ENCODE data around the gene ENO3.

ENO3 gene

DNA sequence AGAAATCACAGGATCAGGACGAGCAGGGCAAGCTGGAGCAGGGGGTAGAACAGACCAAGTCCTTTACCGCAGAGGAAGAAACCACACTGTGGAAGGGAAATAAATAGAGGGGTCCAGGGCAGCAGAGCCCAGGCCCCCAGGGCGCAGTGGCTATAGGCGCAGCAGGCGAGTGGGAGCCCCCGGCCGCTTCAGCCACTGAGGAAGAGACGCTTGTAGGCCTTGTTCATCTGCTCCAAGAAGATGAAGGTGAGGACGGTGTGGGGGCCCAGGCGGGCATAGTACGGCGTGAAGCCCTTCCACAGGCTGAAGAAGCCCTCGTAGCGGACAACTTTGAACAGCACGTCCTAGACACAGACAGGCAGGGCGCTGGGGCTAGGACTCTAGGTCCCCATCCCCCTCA lies 13.4 kb upstream of the ENO3 start:
- DNase-seq (ENCODE audit: low spot score), result no peak

DNA sequence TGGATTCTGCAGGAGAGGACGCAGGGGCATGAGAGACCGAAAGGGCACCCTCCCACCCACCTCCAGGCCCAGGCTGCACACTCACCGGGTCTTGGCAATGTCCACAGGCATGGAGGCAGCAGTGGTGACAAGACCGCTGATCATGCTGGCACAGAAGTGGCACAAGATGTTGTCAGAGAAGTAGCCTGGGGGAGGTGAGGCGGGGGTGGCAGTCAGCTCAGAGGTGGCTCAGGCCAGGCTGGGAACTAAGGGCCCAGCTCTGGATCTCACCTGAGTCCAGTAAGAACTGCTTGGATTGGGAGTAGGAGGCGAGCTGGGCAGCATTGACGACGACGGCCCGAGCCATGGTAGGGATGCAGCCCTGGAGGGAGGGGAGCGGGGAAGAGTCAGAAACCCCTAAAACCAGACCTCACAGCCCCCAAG lies 12.8 kb upstream of the ENO3 start:
- DNase-seq (ENCODE audit: low spot score), result no peak

DNA sequence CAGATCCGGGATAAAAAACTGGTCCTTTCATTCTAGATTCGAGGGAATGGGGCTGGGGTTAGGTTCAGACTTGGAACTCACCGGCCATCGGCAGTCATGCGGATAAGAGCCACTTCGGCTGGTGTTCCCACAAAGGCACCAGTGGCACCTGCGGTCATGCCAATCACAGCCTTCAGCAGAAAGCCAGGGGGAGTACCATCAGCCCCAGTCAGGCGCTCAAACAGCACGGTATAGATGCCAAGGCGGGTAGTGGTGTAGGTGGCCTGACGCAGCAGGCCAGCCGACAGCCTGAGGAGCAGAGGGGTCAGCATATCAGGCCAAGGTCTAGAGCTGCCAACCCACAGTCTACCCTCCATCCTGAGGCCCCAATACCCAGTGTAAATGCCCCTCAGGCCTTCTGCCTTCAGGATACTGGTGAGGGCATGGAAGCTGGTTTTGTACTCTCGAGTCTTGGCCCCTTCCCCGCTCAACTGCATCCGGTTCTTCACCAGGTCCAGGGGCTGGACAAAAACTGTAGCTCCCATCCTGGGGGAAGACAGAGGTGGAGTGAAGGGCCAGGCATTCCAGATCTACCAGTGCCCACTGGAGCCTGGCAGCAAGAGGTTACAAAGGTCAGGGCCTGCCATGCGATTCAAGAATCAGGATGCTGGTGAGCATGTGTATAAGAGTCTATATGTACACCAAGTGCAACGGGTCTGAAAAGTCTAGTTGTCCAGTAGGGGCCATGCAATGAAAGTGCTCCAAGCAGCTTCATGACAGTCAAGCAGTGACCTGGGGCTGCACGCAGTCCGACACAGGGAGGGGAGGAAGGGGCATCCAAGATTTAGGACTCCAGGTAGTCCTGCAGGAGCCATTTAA lies 12.0 kb upstream of the ENO3 start:
- DNase-seq (ENCODE audit: low spot score), result no peak

DNA sequence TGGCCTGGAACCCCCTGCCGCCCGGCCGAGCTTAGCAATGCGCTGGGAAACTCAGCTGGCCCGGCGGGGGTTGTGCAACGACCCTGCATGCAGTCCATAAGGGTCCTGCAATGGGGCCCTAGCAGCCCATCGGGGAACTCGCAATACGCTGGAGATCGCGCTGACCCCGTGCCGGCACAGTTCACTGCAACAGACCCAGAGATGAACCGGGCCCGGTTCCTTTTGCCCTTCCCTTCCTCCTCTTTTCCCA lies 11.4 kb upstream of the ENO3 start:
- DNase-seq (ENCODE audit: low spot score), result no peak

DNA sequence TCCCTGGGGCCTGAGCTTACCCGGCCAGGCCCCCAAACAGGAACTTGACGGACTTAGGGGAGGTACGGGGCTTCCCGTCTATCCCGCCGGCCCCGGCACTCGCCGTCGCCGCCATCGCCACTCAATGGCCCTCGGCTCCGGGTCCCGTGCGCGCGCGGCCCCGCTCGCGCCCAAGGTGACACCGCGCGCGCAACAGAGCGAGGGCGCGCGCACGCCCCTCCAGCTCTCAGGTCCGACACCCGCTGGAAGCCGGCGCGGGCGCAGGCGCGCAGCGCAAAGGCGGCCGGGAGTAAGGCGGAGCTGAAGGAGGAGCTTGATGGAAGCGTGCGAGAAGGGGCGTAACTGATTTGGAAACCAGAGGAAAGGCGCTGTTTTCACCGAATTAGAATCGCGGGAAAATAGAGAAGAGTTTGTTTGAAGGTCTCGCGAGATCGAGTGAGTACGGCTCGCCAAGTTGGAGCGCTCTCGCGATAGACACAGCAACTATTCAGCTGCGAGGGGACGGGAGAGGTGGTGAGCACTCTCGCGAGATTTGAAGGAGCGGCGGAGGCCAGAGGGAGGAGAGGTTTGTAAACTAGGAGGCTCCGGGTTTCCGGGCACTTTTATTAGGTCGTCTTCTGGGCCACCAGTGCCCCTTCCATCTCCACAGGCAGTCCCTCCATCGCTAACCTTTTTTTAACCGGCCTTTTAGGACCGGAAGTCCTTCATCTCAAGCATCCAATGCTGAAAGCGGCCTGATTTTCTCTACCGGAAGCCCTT lies 10.9 kb upstream of the ENO3 start, which contains the start of the genes RNF167 and SLC25A11:
TSS of gene RNF167 (plus strand) at position 473 of the 759 bp plus-strand sequence. CDS start 642 bp downstream, outside the sequence.
TSS of gene SLC25A11 (minus strand) at position 251 of the 759 bp plus-strand sequence. CDS start at position 115, 136 bp downstream.
- peak; percentile 97 for DNase-seq (ENCODE audit: low spot score)

DNA sequence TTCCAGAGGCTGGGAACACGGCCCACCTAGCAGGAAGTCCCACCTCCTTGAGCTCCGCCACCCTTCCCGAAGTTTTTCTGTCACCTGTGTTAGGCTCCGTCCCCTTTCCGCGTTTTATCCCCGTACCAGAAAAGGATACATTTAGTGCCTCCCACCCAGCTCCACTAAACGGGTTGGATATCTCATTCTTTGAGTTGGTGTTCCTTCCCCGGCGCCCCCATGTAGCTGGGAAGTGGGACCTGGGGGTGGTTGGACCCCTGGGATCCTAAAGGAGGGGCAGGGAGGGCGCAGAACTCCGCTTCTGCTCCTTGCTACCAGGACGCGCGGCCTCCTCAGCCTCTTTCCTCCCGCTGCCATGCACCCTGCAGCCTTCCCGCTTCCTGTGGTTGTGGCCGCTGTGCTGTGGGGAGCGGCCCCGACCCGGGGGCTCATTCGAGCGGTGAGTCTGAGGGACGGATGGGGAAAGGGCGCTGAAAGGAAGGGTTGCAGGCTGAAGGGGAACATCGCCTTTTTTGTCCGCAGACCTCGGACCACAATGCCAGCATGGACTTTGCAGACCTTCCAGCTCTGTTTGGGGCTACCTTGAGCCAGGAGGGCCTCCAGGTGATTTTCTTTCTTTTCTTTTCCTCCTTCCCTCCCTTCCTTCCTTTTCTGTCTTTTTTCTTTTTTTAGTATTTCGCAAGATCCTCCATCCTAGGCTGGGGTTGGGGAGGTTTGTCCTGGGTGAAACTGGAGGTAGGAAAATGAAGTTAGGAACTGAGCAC lies 10.2 kb upstream of the ENO3 start:
- no peak for DNase-seq (ENCODE audit: low spot score)

DNA sequence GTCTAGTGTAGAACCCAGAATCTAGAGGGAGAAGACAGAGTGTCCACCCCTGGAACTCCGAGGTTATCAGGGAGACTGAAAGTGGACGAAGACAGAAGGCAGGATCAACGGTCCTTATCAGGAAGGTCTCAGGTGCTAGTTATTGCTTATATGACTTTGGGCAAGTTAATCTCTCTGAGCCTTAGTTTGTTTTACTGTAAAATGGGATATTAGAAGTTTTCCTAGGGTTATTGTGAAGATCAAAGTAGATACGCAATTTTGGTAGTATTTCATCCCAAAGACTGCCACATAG lies 9.7 kb upstream of the ENO3 start:
- DNase-seq (ENCODE audit: low spot score), result no peak

DNA sequence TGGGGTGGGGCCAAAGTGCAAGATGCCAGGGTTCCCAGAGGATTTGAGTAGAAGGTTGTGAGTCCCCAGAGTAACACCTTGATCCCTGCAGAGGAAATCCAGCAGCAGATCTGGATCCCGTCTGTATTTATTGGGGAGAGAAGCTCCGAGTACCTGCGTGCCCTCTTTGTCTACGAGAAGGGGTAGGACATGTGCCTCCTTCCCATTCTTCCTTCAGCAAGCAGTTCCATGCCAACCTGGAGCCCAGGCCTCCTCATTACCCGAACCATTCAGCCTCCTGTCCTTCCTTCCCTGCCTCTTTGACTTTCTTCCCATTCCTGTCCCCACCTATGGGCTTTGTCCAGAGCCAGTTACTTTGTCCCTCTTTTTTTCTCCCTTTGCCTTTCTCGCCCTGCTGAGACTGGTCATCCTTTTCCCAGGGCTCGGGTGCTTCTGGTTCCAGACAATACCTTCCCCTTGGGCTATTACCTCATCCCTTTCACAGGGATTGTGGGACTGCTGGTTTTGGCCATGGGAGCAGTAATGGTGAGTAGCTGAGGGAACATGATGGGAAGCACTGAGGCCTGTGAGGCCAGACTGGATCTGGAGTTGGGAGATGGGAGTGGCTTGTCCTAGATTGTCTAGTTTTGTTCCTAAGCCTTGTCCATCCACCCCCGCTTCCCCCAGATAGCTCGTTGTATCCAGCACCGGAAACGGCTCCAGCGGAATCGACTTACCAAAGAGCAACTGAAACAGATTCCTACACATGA lies 8.0 kb upstream of the ENO3 start:
- no peak for DNase-seq (ENCODE audit: low spot score)

DNA sequence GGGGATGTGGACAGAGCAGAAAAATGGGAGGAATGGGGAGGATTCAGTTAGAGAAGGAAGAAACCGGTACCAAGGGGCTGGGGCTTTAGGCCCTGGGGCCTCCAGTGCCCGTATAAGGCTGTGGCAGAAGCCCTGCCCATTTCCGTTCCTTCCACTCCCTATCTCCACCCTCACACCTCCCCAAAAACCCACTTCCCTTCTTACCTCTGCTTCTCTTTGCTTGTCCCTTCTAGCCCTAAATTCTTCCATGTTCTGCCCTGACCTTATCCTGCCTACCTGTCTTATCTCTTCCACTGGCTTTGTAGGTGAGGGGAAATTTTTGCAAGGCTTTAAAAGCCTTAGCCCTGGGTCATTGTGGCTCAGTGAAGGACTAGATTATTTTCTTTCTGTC lies 6.8 kb upstream of the ENO3 start:
- DNase-seq (ENCODE audit: low spot score), result no peak

DNA sequence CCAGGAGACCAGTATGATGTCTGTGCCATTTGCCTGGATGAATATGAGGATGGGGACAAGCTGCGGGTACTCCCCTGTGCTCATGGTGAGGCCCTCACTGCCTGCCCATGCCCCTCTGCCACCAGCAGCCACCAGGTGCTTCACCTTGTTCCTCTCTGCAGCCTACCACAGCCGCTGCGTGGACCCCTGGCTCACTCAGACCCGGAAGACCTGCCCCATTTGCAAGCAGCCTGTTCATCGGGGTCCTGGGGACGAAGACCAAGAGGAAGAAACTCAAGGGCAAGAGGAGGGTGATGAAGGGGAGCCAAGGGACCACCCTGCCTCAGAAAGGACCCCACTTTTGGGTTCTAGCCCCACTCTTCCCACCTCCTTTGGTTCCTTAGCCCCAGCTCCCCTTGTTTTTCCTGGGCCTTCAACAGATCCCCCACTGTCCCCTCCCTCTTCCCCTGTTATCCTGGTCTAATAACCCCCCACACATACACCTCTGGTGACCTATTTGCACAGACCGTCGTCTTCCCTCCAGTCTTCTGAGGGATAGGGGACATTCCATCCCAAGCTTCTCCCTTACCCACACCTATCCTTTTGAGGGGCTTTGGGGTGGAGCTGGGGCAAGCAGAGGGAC lies 6.3 kb upstream of the ENO3 start:
- no peak for DNase-seq (ENCODE audit: low spot score)

DNA sequence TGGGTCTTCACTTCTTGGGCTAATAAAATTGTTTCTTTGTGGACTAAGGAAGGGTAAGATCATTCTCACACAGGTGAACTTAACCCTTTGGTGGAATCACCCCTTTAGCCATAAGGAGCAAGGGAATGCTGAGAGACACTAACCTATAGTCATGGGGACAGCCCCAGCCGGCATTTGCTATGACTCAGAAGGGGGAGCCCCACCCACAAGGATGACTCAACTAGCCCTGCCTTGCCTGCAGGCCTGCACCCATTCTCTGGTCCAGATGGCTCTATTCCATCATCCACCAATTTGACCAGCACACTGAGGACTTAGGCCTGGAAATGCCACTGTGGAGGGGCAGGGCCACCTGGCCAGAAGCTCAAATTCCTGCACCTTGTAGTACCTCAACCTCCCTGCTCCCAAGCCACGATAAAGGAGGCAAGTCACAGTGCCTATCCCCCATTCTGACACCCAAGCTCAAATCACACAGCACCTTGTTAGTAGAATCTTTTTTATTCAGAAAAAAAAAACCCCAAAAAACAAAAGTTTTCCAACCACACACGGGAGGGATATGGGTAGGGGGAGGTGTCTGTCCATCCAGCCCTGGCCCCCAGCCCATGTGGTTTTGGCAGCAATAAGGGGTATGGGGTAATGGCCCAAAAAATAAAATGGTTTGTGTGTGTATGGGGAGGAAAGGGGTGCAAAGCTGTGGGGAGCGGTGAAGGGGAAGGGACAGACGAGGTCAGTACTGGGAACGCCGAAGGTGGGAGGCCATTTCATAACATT lies 5.6 kb upstream of the ENO3 start:
- DNase-seq (ENCODE audit: low spot score), result no peak

DNA sequence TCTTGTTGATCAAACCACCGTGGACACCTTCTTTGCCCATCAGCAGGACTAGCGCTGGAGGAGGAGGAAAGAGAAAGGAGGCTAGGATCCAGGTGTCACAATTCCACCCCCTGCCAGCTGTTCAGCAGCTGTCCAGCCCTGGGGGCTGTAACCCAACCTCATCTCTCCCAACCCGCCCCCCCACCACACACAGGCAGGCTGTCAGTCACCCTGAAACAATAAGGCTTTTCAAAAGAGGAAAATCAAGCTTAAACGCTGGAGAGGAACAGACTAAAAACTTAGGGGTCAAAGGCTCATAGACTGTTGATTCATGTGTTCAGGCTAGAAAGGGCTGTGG lies 5.0 kb upstream of the ENO3 start:
- no peak for DNase-seq (ENCODE audit: low spot score)

DNA sequence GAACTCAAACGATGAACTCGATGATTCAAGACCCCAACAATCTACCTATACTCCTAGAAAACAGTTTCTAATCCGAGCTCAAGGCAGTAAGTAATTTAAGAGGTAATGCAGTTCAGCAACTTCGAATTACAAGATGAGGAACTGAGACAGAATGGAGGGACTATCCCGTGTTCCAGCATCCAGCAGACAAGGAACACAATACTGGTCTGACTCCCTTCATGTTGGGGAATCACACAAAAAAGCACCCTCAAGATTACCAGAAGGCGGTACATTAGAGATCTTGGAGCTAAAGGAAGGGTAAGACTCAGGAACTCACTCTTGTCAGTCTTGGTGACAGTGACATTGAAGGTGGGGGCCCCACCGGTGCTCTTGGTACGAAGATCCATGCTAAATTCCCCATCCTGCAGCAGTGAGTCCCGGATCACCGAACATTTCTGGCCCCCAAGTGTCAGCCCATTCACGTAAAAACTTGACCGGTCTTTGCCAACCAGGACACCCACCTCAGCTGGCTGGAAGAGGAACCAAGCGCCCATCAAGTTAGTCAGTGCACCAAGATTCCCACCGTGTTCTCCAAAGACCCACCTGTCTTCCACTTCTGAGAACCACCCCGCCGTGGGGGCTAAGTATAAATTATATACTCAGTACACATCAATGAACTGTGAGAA lies 4.5 kb upstream of the ENO3 start:
- no peak for DNase-seq (ENCODE audit: low spot score)

DNA sequence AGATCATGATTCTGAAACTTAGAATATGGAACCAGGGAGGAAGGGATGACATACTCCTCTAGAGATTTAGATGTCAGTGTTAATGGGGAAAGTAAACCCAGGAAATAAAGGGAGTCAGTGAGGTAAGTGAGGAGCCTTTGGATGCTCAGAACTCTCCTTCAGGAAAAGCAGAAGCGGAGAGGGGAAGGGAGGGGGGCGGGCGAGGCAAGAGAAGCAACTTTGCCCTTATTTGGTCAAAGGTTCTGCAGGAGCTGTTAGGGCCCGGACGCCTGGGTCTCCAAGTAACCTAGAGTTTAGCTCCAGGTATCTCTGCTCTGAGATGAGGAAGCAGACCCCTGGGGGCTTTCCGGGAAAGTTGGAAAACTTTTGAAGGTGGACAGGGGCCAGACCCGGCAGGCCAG lies 3.9 kb upstream of the ENO3 start:
- DNase-seq (ENCODE audit: low spot score), result no peak

DNA sequence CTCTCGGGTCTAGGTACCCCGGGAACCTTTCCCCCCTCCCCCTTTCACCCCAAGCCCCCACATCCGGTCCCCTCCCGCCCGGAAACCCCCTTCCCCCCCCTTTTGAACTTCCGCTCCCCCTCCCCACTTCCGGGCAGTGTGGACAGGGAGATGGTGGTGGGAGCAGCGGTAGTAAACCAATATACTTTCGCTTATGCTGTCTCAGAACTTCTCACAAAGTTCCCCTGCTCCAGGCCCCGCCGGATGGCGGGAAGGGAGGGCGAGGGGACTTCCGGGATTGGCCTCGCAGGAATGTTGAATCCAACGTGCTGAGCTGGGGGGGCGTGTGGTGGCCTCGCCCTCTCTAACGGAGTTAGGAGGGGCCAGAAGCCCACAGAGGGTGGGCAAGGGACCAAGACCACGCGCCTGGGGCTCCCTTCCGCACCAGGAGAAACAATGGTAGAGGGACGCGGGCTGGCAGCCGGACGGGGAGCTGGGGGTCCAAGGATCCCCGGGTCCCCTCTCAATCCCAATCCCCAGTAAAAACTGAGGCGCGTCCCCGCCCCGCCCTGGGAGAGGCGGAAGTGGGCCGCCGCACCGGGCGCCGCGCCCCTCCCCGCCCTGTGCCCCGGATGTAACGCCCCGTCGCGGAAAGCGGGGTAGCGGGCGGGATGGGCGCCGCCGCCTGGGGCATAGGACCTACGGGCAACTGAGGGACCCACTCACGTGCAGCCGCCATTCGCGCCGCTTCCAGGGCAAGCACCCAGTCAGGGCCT lies 3.3 kb upstream of the ENO3 start:
- peak; percentile 82 for DNase-seq (ENCODE audit: low spot score)

DNA sequence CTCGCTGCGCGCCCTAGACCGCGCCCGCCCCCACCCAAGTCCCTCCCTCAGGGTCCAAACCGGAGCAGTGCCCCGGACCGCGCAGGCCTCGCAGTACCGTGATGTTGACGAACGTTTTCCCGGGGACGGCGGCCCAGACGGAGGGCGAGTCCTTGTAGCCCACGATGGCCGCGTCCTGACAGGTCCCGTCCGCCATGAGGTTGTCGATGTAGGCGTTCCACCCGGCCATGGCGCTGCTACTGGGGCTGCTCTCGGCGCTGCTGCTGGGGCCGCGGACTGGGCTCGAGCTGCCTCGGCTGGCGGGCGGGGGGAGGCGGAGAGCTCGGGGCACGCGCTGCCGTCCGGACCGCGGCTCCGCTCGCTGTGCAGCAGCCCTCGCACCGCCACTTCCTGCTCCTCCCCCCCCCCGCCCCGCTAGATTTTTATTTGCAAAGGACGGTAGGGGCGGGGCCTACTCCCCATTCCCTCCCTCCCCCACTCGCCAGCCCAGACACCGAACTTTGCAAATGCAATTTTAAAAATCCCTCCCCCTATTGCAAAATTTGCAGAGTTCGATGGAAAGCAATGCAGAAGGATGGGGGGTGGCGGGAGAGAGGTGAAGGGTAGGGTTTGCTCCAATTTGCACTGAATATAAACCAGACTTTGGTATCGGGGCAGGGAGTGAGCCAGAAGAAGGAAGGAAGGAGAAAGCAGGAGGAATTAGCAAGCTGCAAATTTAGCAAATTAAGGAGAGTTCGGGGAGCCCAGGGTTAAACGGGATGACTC lies 2.6 kb upstream of the ENO3 start, which contains the start of gene PFN1:
TSS of gene PFN1 (minus strand) at position 365 of the 765 bp plus-strand sequence. CDS start at position 229, 136 bp downstream.
- peak; percentile 93 for DNase-seq (ENCODE audit: low spot score)

DNA sequence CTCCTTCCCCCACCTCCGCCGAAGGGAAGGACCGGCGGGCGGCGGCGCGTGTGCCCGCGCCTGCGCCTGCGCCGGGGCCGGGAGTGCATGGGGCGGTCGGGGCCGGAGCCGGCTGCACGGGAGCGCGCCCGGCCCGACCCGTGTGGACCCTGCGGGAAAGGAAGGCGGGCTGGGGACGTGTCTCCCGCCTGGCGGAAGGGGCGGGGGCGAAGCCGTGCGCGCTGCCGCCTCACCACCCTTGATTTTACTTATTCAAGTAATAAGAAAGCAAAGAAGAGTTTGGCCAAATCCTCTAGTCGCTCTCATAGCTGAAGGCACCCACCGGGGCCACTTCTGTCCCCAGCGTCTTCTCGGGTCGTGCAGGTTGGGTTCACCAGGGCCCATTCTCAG lies 2.0 kb upstream of the ENO3 start:
- peak; percentile 90 for DNase-seq (ENCODE audit: low spot score)

DNA sequence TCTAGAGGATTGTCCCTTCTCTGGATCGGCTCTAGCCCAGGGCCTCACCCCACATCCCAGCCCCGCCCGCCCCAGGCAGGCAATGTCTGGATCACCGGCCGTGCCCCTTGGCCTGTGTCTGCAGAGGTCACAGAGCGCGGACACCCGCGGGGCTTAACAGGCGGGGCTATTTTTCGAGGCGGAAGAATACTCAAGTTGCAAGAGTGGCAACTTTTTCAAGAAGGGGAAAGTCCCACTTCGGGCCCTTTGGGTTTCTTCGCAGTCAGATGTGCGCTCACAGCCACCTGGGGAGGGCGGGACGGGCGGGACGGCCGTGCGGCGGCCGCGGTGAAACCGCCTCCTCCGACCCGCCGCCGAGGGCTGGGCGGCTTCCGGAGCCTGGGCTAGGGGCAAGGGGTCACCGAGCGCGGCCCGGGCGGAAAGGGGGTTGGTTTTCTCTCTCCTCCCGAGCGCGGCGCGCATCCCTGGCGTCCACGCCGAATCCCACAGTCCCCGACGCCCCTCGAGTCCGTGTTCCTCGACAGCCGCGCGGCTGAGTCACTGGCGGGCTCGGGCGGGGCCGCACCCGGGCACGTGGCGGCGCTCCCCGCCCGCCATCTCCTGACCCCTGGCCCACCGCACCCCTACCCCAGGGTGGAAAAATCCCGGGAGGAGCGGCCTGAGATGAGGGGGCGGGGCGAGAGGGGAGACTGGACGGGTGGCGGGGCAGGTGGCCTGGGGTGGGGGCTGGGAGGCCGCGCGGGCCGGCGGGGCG lies 1.4 kb upstream of the ENO3 start:
- DNase-seq (ENCODE audit: low spot score), result peak; percentile 79

Data from left forelimb (tissue), 1 donor.